ENCODE results near the gene ADAP1.

DNA sequence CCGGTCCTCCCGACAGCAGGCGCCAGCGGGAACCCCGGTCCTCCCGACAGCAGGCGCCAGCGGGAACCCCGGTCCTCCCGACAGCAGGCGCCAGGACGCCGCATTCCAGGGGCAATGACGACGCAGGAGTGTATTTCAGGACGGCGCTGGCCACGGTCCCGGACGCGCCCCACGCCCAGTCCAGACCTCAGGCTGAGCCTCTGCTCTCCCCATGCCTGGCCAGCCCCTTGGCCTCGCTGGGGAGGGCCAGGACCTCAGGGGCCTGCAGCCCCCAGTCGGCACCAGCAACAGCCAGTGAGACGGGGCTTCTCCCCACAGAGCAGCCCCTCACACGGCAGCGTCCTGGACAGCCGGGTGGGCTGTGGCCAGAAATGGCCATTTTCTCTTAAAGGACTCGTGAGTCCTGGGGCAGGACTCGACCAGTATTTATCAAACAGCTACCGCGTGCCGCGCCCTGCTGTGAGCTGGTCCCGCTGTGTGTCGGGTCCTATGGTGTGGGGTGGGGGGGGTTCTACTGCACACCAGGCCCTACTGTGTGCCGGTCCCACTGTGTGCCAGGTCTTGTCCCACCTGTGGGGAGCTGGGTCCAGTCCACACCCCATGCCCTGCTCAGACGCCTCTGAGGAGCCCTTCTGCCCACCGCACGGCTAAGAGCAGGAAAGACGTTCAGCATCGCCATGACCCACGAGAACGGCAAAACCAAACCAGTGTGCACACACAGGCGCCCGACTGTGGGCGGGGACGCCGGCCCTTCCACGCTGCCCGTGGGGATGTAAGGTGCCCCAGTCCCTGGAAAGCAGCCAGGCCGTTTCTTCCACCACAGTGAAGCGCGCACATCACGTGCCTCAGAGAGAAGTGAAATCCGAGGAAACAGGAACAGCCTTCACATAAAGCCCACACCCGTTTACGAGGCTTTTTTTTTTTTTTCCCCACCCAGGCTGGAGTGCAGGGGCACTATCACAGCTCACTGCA is 44.8 kb downstream of the ADAP1 start:
- TF ChIP-seq EP300 (IDR thresholded peaks at IDR 0.05) (no peak), POLR2A (IDR thresholded peaks at IDR 0.05; ENCODE audit: low read depth) (no peak)
- TF ChIP-seq, protein P1, sequence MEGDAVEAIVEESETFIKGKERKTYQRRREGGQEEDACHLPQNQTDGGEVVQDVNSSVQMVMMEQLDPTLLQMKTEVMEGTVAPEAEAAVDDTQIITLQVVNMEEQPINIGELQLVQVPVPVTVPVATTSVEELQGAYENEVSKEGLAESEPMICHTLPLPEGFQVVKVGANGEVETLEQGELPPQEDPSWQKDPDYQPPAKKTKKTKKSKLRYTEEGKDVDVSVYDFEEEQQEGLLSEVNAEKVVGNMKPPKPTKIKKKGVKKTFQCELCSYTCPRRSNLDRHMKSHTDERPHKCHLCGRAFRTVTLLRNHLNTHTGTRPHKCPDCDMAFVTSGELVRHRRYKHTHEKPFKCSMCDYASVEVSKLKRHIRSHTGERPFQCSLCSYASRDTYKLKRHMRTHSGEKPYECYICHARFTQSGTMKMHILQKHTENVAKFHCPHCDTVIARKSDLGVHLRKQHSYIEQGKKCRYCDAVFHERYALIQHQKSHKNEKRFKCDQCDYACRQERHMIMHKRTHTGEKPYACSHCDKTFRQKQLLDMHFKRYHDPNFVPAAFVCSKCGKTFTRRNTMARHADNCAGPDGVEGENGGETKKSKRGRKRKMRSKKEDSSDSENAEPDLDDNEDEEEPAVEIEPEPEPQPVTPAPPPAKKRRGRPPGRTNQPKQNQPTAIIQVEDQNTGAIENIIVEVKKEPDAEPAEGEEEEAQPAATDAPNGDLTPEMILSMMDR (IDR thresholded peaks at IDR 0.05) = no peak
